Measurements from ENCODE around the gene ZSCAN23. TPM values are rescaled to one million over a fixed set of nuclear protein-coding genes. Genes with fewer than 3 reads are reported as not detected.
"Not testable (repeated sequence)": the region's sequence is repeated elsewhere in the genome, so short reads cannot be mapped to it uniquely, and the experiment has no call there.

Gene ZSCAN23
- total RNA-seq, 2 donors from 2014 or later = 0.40 to 1.5 TPM

DNA sequence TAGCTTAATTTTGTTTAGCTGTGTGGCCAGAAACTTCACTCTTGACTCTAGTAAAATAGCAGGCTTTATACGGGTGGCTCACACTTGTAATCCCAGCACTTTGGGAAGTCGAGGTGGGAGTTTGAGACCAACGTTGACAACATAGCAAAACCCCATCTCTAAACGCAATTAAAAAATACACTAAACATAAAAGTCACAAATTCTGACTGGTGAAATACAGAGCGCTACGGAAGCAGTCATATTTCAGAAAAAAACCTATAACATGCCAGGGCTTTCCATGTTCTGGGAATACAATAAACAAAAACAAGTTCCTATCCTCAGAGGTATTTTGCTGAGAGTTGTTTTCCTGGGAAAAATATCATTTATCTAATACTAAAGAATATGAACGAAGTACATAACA lies 24.8 kb upstream of the ZSCAN23 start:
- Mint-ChIP-seq H3K4me1 (ENCODE audit: low read depth in 2 of 2) (no peaks in the 10 kb centered on the region), H3K4me3 (no peak overlapping the region), H3K36me3 (no peaks in the 10 kb centered on the region), H3K9me3 (peaks cover 3% of the 10 kb centered on the region), H3K27me3 (peaks cover 25 to 57% of the 10 kb centered on the region in 2 donors), H3K27ac (no peak overlapping the region)
- ATAC-seq = no peak
- no peak for DNase-seq (ENCODE audit: low spot score)

DNA sequence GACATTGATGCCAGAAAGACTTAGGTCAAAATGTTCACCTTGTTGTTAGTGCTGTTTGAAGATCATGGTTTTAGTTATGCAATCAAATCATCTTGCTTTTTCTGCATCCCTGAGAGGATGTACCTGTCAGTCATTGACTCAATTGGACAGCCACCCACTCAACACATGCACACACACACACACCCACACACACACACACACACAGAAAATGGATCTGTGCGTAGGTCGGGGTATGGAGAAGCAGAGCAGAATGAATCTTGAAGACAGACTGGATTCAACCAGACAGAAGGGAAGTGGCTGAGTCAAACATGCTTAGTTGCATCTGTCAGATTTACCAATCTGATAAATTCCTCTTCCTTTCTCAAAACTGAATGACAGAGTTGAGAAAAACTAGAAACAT lies 19.1 kb upstream of the ZSCAN23 start:
- no peak overlapping the region for H3K27ac Mint-ChIP-seq
- peaks cover 31 to 77% of the 10 kb centered on the region in 2 donors for H3K27me3 Mint-ChIP-seq
- H3K9me3 Mint-ChIP-seq = peaks cover 3% of the 10 kb centered on the region
- ATAC-seq = peak in 1 of 2 donors; percentile 38
- no peak for DNase-seq (ENCODE audit: low spot score)
- no peaks in the 10 kb centered on the region for H3K36me3 Mint-ChIP-seq
- H3K4me1 Mint-ChIP-seq (ENCODE audit: low read depth in 2 of 2) = peaks cover 0 to 3% of the 10 kb centered on the region in 2 donors
- no peak overlapping the region for H3K4me3 Mint-ChIP-seq

DNA sequence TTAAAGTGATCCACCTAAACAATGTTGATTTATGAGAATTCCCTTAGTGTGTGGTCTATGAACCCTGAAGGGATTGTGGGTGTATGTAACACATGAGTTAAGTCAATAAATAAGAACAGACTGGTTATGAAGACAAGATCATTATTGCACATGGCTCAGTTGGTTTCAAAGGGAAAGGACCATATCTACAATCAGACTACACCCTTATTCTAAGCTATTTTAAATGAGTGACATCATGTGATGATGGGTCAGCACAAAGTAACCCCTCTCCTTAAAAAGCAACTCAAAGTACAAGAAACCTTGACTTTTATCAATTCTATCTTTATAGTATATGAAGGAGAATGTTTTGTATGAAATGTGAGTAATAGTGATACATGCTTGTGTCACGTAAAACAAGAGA lies 15.3 kb upstream of the ZSCAN23 start:
- Mint-ChIP-seq H3K4me1 (ENCODE audit: low read depth in 2 of 2) (peaks cover 0 to 3% of the 10 kb centered on the region in 2 donors), H3K27ac (no peak overlapping the region), H3K27me3 (peaks cover 39 to 82% of the 10 kb centered on the region in 2 donors), H3K4me3 (no peak overlapping the region), H3K36me3 (peaks cover 5% of the 10 kb centered on the region), H3K9me3 (peaks cover 11% of the 10 kb centered on the region)
- no peak for ATAC-seq
- no peak for DNase-seq (ENCODE audit: low spot score)

DNA sequence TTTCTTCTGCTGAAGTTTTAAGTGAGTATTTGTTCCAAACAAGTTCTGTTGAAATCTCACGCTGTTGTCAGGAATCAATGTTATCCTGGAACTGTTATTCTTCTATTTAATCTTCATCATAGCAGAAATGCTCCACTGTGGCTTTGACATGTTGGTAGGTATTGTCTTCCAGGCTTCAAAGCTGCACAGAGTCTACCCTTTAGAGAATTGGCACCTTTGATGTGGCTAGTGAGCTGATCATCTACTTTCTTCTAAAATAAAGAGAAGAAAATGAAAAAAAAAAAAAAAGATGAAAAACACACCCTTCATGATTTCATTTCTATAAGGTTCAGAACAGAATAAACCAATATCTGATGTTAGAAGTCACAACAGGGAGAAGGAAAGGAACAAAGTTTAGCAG lies 5.8 kb upstream of the ZSCAN23 start:
- no peak overlapping the region for H3K27ac Mint-ChIP-seq

DNA sequence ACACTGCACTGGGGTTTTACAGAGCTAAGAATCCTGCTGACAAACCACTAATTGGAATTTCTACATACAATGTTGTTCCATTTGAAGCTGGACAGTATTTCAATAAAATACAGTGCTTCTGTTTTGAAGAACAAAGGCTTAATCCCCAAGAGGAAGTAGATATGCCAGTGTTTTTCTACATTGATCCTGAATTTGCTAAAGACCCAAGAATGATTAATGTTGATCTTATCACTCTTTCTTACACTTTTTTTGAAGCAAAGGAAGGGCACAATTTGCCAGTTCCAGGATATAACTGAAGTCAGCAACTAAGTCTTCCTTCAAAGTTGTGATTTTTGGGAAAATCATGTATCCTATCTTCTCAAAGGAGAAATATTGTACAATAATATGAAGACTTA lies 4.2 kb upstream of the ZSCAN23 start:
- H3K4me3 Mint-ChIP-seq; H3K9me3 Mint-ChIP-seq; H3K27ac Mint-ChIP-seq; ATAC-seq; DNase-seq (ENCODE audit: low spot score): not testable (repeated sequence)
- Mint-ChIP-seq H3K27me3 (peaks cover 26 to 39% of the 10 kb centered on the region in 2 donors), H3K36me3 (peaks cover 26% of the 10 kb centered on the region), H3K4me1 (ENCODE audit: low read depth in 2 of 2) (peaks cover 25 to 29% of the 10 kb centered on the region in 2 donors)

More for the DNA sequence above, 5.8 kb upstream of the ZSCAN23 start:
- Mint-ChIP-seq H3K4me3 (no peak overlapping the region), H3K36me3 (peaks cover 17% of the 10 kb centered on the region), H3K27me3 (peaks cover 28 to 53% of the 10 kb centered on the region in 2 donors), H3K9me3 (peaks cover 4% of the 10 kb centered on the region), H3K4me1 (ENCODE audit: low read depth in 2 of 2) (peaks cover 11 to 14% of the 10 kb centered on the region in 2 donors)
- DNase-seq (ENCODE audit: low spot score) = no peak
- no peak for ATAC-seq

DNA sequence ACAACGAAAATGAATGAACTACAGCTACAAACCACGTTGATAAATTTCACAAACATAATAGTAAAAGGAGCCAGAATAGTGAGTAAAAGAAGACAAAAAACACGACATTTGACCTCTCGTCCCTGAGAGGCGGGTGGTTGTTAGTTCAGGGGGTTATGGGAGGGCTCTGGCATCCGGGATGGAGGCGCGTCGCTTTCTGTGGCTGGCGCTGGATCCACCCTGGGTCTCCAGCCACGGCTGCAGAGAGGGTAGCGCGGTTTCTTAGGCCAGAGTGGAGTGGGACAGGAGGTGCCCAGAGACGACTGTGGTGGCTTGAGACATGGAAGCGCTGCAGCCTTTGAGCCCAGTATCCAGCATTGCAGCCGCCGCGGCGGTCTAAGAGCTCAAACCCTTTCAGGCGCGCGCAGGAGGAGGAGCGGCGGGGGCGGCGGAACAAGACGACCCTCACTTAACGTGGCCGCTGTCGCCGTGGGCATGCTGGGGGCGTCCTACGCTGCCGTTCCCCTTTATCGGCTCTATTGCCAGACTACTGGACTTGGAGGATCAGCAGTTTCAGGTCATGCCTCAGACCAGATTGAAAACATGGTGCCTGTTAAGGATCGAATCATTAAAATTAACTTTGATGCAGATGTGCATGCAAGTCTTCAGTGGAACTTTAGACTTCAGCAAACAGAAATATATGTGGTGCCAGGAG lies 3.7 kb upstream of the ZSCAN23 start:
- Mint-ChIP-seq H3K4me1 (ENCODE audit: low read depth in 2 of 2) (peaks cover 25 to 32% of the 10 kb centered on the region in 2 donors), H3K27me3 (peaks cover 26 to 37% of the 10 kb centered on the region in 2 donors), H3K9me3 (peaks cover 9% of the 10 kb centered on the region), H3K4me3 (peak overlapping the region; percentile 25), H3K27ac (peak overlapping the region in 1 of 2 donors; percentile 3), H3K36me3 (peaks cover 28% of the 10 kb centered on the region)
- ATAC-seq (no peak), DNase-seq (ENCODE audit: low spot score) (no peak)

DNA sequence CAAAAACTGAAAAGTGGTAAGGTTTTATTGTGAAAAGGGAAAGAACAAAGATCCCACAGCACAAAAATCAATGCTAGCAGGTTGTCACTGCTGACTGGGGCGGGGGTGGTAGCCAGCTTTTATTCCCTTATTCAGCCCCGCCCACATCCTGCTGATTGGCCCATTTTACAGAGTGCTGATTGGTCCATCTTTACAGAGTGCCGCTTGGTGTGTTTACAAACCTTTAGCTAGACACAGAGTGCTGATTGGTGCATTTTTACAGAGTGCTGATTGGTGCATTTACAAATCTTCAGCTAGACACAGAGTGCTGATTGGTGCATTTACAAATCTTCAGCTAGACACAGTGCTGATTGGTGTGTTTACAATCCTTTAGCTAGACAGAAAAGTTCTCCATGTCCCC lies 1.5 kb upstream of the ZSCAN23 start:
- not testable (repeated sequence) for DNase-seq (ENCODE audit: low spot score); ATAC-seq; H3K4me3 Mint-ChIP-seq; H3K9me3 Mint-ChIP-seq
- H3K27ac Mint-ChIP-seq = peak overlapping the region; percentile 73 to 93
- H3K4me1 Mint-ChIP-seq (ENCODE audit: low read depth in 2 of 2) = peaks cover 25 to 32% of the 10 kb centered on the region in 2 donors
- H3K36me3 Mint-ChIP-seq = peaks cover 28% of the 10 kb centered on the region
- H3K27me3 Mint-ChIP-seq = peaks cover 17 to 24% of the 10 kb centered on the region in 2 donors

DNA sequence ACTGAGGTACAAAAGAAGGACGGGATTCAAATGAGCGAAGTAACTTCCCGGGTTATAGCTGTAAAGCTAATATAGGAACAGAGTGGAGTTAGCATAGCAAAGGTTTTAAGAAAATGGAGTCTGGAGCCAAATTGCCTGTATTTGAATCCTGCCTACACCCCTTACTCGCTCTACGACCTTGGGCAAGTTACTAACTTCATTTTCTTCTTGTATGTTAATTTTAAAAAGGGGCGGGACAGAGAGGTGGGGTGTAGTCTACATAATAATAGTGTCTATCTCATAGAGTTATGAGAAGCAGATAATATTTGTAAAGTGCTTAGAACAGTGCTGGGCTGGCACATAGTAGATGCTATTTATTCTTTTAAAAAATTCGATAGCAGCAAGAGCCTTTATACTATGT lies 705 bp downstream of the ZSCAN23 start:
- ATAC-seq = no peak
- peaks cover 25 to 32% of the 10 kb centered on the region in 2 donors for H3K4me1 Mint-ChIP-seq (ENCODE audit: low read depth in 2 of 2)

DNA sequence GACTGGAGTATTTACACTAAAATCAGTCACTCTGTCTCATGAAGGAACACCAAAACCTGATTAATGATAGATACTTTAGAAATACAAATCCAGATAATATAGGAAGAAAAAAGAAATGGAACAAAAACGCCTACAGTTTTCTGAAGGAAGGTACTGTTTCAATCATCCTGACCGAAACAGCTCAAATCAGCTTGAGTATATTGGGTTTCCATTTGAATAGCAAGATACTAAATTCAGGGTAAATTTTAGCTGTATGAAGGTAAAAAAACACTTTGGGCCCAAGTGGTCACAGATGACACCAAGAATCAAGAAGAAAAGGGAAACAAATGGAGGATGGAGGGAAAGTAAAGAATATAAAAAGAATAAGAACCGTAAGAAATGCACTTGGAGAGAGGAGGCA lies 6.9 kb downstream of the ZSCAN23 start:
- no peak overlapping the region for H3K27ac Mint-ChIP-seq
- H3K4me1 Mint-ChIP-seq (ENCODE audit: low read depth in 2 of 2) = no peaks in the 10 kb centered on the region
- H3K27me3 Mint-ChIP-seq = peaks cover 0 to 8% of the 10 kb centered on the region in 2 donors
- no peak overlapping the region for H3K4me3 Mint-ChIP-seq
- no peak for DNase-seq (ENCODE audit: low spot score)
- no peaks in the 10 kb centered on the region for H3K36me3 Mint-ChIP-seq
- H3K9me3 Mint-ChIP-seq = no peaks in the 10 kb centered on the region
- no peak for ATAC-seq

More for the DNA sequence above, 705 bp downstream of the ZSCAN23 start:
- H3K9me3 Mint-ChIP-seq = peaks cover 9% of the 10 kb centered on the region
- peaks cover 28% of the 10 kb centered on the region for H3K36me3 Mint-ChIP-seq
- peaks cover 15 to 18% of the 10 kb centered on the region in 2 donors for H3K27me3 Mint-ChIP-seq
- H3K27ac Mint-ChIP-seq = peak overlapping the region; percentile 73 to 93
- H3K4me3 Mint-ChIP-seq = peak overlapping the region; percentile 85
- DNase-seq (ENCODE audit: low spot score) = no peak

DNA sequence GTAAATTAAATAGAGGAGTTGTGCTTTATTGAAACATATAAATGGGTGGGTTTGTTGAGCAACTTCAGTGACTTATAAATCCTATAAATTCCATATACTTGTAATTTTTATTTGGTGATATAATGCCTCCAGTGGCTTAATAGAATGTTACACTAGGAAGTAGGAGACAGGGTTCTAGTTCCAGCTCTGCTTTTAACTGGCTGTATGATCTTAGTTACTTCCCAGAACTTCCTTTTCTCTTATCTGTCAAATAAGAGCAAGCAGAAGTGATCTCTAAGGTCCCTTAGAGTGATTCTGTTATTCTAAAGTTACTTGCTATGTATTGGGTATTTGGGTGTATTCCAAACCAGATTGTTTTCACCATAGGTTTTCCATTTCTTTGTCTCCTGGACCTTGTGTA lies 10.2 kb downstream of the ZSCAN23 start:
- Mint-ChIP-seq H3K4me1 (ENCODE audit: low read depth in 2 of 2) (peaks cover 0 to 7% of the 10 kb centered on the region in 2 donors), H3K36me3 (no peaks in the 10 kb centered on the region), H3K4me3 (no peak overlapping the region), H3K27ac (no peak overlapping the region), H3K9me3 (no peaks in the 10 kb centered on the region), H3K27me3 (peaks cover 12 to 27% of the 10 kb centered on the region in 2 donors)
- no peak for DNase-seq (ENCODE audit: low spot score)
- ATAC-seq = no peak

DNA sequence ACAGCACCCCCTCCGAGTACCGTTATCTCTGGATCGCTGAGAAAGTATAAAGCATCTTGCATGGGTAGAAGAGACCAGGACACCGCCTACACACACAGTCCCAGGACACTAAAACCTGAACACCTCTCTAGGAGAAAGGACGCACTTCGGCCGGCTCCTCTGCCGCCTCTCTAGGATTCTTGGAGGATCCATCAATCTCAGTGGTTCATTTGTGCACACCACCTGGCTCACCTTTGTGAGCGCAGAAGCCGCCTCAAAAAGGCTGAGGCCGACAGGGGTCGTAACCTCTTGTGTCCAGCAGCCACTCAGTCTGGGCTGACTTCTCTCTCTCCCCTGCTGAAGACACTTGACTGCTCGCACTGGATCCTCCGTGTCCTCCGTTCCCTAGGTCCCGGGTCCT lies 13.5 kb downstream of the ZSCAN23 start:
- Mint-ChIP-seq H3K27me3 (peaks cover 14 to 37% of the 10 kb centered on the region in 2 donors), H3K4me3 (no peak overlapping the region), H3K36me3 (no peaks in the 10 kb centered on the region), H3K9me3 (no peaks in the 10 kb centered on the region), H3K4me1 (ENCODE audit: low read depth in 2 of 2) (peaks cover 0 to 12% of the 10 kb centered on the region in 2 donors), H3K27ac (no peak overlapping the region)
- DNase-seq (ENCODE audit: low spot score) (no peak), ATAC-seq (no peak)

DNA sequence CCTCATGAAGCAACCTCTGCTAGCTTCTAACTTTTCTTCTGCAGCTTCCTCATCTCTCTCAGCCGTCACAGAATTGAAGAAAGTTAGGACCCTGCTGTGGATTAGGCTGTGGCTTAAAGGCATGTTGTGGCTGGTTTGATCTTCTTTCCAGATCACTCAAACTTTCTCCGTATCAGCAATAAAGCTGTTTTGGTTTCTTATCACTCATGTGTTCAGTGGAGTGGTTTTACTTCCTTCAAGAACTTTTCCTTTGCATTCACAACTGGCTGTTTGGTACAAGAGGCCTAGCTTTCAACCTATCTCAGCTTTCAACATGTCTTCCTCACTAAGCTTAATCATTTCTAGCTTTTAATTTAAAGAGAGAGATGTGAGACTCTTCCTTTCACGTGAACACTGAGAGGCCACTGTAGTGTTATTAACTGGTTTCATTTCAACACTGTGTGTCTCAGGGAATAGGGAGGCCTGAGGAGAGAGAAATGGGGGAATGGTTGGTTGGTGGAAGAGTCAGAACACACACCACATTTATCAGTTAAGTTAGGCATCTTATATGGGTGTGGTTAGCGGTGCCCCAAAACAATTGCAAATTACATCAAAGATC lies 17.2 kb downstream of the ZSCAN23 start:
- Mint-ChIP-seq H3K4me1 (ENCODE audit: low read depth in 2 of 2) (peaks cover 0 to 12% of the 10 kb centered on the region in 2 donors), H3K36me3 (no peaks in the 10 kb centered on the region), H3K27ac (no peak overlapping the region), H3K4me3 (no peak overlapping the region), H3K9me3 (no peaks in the 10 kb centered on the region), H3K27me3 (peaks cover 24 to 57% of the 10 kb centered on the region in 2 donors)
- DNase-seq (ENCODE audit: low spot score) (no peak), ATAC-seq (no peak)

DNA sequence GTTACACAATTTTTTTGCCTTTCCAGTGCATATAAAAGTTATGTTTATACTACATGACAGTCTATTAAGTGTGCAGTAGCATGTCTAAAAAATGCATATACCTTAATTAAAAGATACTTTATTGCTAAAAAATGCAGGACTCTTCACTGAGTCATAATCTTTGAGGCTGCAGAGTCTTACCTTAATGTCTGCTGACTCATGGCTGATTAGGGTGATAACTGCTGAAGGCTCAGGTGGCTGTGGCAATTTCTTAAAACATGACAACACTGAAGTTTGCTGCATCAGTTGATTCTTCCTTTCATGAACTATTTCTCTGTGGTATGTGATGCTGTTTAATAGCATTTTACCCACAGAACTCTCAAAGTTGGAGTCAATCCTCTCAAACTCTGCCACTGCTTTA lies 19.1 kb downstream of the ZSCAN23 start:
- Mint-ChIP-seq H3K36me3 (no peaks in the 10 kb centered on the region), H3K27me3 (peaks cover 26 to 41% of the 10 kb centered on the region in 2 donors), H3K27ac (no peak overlapping the region), H3K4me1 (ENCODE audit: low read depth in 2 of 2) (peaks cover 0 to 12% of the 10 kb centered on the region in 2 donors), H3K9me3 (no peaks in the 10 kb centered on the region), H3K4me3 (no peak overlapping the region)
- ATAC-seq = no peak
- DNase-seq (ENCODE audit: low spot score) = no peak

DNA sequence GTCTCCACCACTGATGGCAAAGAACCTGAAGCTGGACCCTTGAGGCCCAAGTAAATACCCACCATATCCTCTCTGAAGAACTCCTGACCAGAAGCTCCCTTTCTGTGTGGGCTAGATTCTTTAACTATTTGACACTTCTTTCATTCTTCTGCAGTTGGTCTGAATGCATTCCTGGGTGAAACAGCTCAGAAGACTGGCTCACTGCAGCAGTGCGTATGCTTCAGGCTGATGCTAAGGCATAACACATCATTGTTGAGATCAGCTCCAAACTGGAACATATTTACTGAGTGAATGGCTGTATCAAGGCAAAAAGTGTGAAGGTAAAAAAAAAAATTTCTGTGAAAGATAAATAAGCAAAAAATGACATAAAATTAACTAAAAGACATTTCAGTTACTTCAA lies 19.7 kb downstream of the ZSCAN23 start:
- H3K4me3 Mint-ChIP-seq = no peak overlapping the region
- peaks cover 22 to 35% of the 10 kb centered on the region in 2 donors for H3K27me3 Mint-ChIP-seq
- no peak for DNase-seq (ENCODE audit: low spot score)
- no peak overlapping the region for H3K27ac Mint-ChIP-seq
- no peaks in the 10 kb centered on the region for H3K36me3 Mint-ChIP-seq
- peaks cover 0 to 8% of the 10 kb centered on the region in 2 donors for H3K4me1 Mint-ChIP-seq (ENCODE audit: low read depth in 2 of 2)
- no peak for ATAC-seq
- H3K9me3 Mint-ChIP-seq = no peaks in the 10 kb centered on the region

Measured in natural killer cell treated with Interleukin-12 subunit alpha and Interleukin-12 subunit beta and Interleukin-15 and Interleukin-18, amount 100 ng/mL, for 72 hours (primary cell).